ENCODE measurements around the gene RMP24.

The RMP24 gene

DNA sequence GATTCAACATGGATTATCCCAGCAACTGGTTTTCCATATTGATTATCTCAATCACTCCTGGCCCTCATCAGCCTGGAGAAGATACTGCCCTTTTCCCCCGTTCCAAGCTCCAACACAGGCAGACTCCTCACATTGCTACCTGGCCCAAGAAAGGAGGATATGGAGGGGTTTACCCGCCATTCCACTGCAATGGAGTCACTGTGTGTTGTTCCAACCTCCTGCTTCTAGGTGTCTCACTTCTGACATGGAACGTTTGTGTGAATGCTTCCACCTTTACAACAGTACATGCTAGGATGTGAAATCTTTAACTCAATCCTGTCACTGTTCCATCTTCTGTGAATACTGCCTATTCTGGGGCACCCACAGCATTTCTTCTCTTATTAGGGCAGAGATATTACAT, 36.7 kb downstream of the RMP24 start:
- H3K4me3 ChIP-seq (ENCODE audit: low read length) = no peak overlapping the region
- no peak overlapping the region for H3K4me2 ChIP-seq (ENCODE audit: low read depth, low read length)
- no peak overlapping the region for H3K9ac ChIP-seq (ENCODE audit: low read length)
- H3K4me1 ChIP-seq (ENCODE audit: low read length) = no peaks in the 10 kb centered on the region
- TF ChIP-seq, protein P1, sequence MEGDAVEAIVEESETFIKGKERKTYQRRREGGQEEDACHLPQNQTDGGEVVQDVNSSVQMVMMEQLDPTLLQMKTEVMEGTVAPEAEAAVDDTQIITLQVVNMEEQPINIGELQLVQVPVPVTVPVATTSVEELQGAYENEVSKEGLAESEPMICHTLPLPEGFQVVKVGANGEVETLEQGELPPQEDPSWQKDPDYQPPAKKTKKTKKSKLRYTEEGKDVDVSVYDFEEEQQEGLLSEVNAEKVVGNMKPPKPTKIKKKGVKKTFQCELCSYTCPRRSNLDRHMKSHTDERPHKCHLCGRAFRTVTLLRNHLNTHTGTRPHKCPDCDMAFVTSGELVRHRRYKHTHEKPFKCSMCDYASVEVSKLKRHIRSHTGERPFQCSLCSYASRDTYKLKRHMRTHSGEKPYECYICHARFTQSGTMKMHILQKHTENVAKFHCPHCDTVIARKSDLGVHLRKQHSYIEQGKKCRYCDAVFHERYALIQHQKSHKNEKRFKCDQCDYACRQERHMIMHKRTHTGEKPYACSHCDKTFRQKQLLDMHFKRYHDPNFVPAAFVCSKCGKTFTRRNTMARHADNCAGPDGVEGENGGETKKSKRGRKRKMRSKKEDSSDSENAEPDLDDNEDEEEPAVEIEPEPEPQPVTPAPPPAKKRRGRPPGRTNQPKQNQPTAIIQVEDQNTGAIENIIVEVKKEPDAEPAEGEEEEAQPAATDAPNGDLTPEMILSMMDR (IDR thresholded peaks at IDR 0.05; ENCODE audit: low read length) = no peak
- no peak for TF ChIP-seq EZH2 (optimal IDR thresholded peaks at IDR 0.05; ENCODE audit: low read depth, low read length)
- no peak for TF ChIP-seq EZH2phosphoT487 (IDR thresholded peaks at IDR 0.05; ENCODE audit: low read length)
- H3K27me3 ChIP-seq (replicated peaks; ENCODE audit: insufficient read depth, low read length) = no peaks in the 10 kb centered on the region
- no peak overlapping the region for H2AFZ ChIP-seq (ENCODE audit: low read length)
- no peaks in the 10 kb centered on the region for H3K9me2 ChIP-seq (replicated peaks; ENCODE audit: insufficient read depth, low read length)
- no peaks in the 10 kb centered on the region for H4K20me1 ChIP-seq (ENCODE audit: insufficient read depth, low read length)
- H3K79me2 ChIP-seq (ENCODE audit: low read length) = no peaks in the 10 kb centered on the region
- H3F3A ChIP-seq (ENCODE audit: insufficient read depth, low read length) = no peaks in the 10 kb centered on the region
- H3K36me3 ChIP-seq (replicated peaks; ENCODE audit: insufficient read depth, low read length) = no peaks in the 10 kb centered on the region
- no peak overlapping the region for H3K27ac ChIP-seq (ENCODE audit: low read length)
- no peak for DNase-seq
- no peaks in the 10 kb centered on the region for H3K9me3 ChIP-seq (replicated peaks; ENCODE audit: insufficient read depth, low read length)

DNA sequence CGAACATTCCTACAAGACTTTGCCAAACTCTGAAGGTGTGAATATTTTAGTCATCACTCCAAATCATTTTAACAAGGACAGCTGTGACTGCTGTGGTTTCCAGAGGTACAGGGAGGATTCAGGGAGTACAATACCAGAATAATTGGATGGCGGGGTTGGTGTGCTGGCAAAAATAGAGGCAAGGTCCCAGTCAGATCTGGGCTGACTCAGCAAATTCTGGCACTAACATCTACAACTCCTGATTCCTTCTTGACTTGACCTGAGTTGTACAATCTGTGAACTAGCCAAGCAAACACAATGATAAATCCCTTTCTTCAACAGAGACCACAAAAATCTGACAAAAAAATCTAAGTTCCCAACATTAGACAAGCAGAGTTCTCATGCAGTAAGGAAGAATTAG, 40.4 kb downstream of the RMP24 start:
- TF ChIP-seq, protein P1 (IDR thresholded peaks at IDR 0.05; ENCODE audit: low read length) = no peak
- TF ChIP-seq EZH2 (optimal IDR thresholded peaks at IDR 0.05; ENCODE audit: low read depth, low read length) = no peak
- no peak for TF ChIP-seq EZH2phosphoT487 (IDR thresholded peaks at IDR 0.05; ENCODE audit: low read length)
- Histone ChIP-seq H4K20me1 (ENCODE audit: insufficient read depth, low read length) (no peaks in the 10 kb centered on the region), H3K9me3 (replicated peaks; ENCODE audit: insufficient read depth, low read length) (no peaks in the 10 kb centered on the region), H3K79me2 (ENCODE audit: low read length) (no peaks in the 10 kb centered on the region), H3F3A (ENCODE audit: insufficient read depth, low read length) (peaks cover 3% of the 10 kb centered on the region; the same call in 1 of the 2 replicates), H3K9ac (ENCODE audit: low read length) (no peak overlapping the region), H3K36me3 (replicated peaks; ENCODE audit: insufficient read depth, low read length) (no peaks in the 10 kb centered on the region), H3K4me3 (ENCODE audit: low read length) (no peak overlapping the region), H3K27ac (ENCODE audit: low read length) (no peak overlapping the region), H3K4me2 (ENCODE audit: low read depth, low read length) (no peak overlapping the region), H2AFZ (ENCODE audit: low read length) (no peak overlapping the region), H3K27me3 (replicated peaks; ENCODE audit: insufficient read depth, low read length) (no peaks in the 10 kb centered on the region), H3K4me1 (ENCODE audit: low read length) (peaks cover 9% of the 10 kb centered on the region; the same call in 1 of the 2 replicates), H3K9me2 (replicated peaks; ENCODE audit: insufficient read depth, low read length) (no peaks in the 10 kb centered on the region)
- no peak for DNase-seq

DNA sequence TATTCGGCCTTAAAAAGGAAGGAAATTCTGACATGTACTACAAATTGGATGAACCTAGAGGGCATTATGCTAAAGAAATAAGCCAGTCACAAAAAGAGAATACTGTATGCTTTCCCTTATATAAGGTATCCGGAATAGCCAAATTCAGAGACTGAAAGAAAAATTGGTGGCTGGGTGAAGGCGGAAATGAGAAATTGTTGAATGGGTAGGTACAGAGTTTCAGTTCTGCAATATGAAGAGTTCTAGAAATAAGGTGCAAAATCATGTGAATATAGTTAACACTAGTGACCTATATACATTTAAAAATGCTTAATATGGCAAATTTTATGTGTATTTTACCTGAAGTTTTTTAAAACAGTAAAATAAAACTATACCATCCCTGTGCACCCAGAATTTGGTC, 43.1 kb downstream of the RMP24 start:
- peaks cover 12% of the 10 kb centered on the region; the same call in 1 of the 2 replicates for H3K4me1 ChIP-seq (ENCODE audit: low read length)
- H2AFZ ChIP-seq (ENCODE audit: low read length) = no peak overlapping the region
- peak; percentile 67 for DNase-seq
- H3K9me2 ChIP-seq (replicated peaks; ENCODE audit: insufficient read depth, low read length) = no peaks in the 10 kb centered on the region
- H3F3A ChIP-seq (ENCODE audit: insufficient read depth, low read length) = peaks cover 3% of the 10 kb centered on the region; the same call in 1 of the 2 replicates
- TF ChIP-seq, protein P1 (IDR thresholded peaks at IDR 0.05; ENCODE audit: low read length) = no peak
- TF ChIP-seq EZH2phosphoT487 (IDR thresholded peaks at IDR 0.05; ENCODE audit: low read length) = no peak
- no peak for TF ChIP-seq EZH2 (optimal IDR thresholded peaks at IDR 0.05; ENCODE audit: low read depth, low read length)
- no peaks in the 10 kb centered on the region for H3K9me3 ChIP-seq (replicated peaks; ENCODE audit: insufficient read depth, low read length)
- no peak overlapping the region for H3K27ac ChIP-seq (ENCODE audit: low read length)
- H3K27me3 ChIP-seq (replicated peaks; ENCODE audit: insufficient read depth, low read length) = no peaks in the 10 kb centered on the region
- H3K79me2 ChIP-seq (ENCODE audit: low read length) = no peaks in the 10 kb centered on the region
- no peaks in the 10 kb centered on the region for H4K20me1 ChIP-seq (ENCODE audit: insufficient read depth, low read length)
- H3K4me2 ChIP-seq (ENCODE audit: low read depth, low read length) = peak overlapping the region; percentile 27; the same call in 1 of the 2 replicates
- no peak overlapping the region for H3K9ac ChIP-seq (ENCODE audit: low read length)
- H3K36me3 ChIP-seq (replicated peaks; ENCODE audit: insufficient read depth, low read length) = no peaks in the 10 kb centered on the region
- no peak overlapping the region for H3K4me3 ChIP-seq (ENCODE audit: low read length)
